ENCODE measurements around the gene RRP8. TPM values are rescaled to one million over a fixed set of nuclear protein-coding genes. Genes with fewer than 3 reads are reported as not detected.
A peak's percentile ranks its signal among the peaks of the same experiment; 100 is the strongest.

Gene RRP8
- total and polyA plus RNA-seq, 2 of the 8 experiments (the other 6 are each of a cell fraction or from before 2014, with no cell fraction given), result 4.2 to 14.9 TPM

GRCh38 chr11:6604790-6605189 lies 1.4 kb upstream of the RRP8 start:
- peaks cover 0 to 5% of the 10 kb centered on the region in 2 experiments for H4K20me1 ChIP-seq (replicated peaks in 1 of 2; ENCODE audit: control insufficient read depth in 1 of 2, insufficient read depth in 2 of 2, low read length in 2 of 2)
- peak overlapping the region; percentile 83 to 97 for H3K4me2 ChIP-seq (ENCODE audit: insufficient read depth in 1 of 2, low read depth in 2 of 2, low read length in 2 of 2)
- POLR2A ChIA-PET (ENCODE audit: partially characterized antibody), result interaction anchor here (0.6 to 4.8 kb wide), 10 partner anchors 8 to 136 kb away, joined by 3 to 22 read pairs (median 4); partner anchors contain the start of genes MRPL17, TAF10 and TPP1
- peak overlapping the region; percentile 79 to 99 (median 93) for H3K4me3 ChIP-seq (ENCODE audit: extremely low read depth in 1 of 4, insufficient read depth in 2 of 4, low read depth in 3 of 4, low read length in 4 of 4)
- 85% methylated on average over 3 of the region's 3 CpGs; no CpG with 5 or more reads in 1 of the 2 experiments for WGBS, 2 experiments (ENCODE audit: extremely low coverage in 1 of 2, insufficient coverage in 1 of 2, insufficient read length in 1 of 2, insufficient replicate concordance in 2 of 2, low coverage in 1 of 2, low lambda C conversion rate in 2 of 2, missing lambda C conversion rate in 1 of 2)
- H3K36me3 ChIP-seq (ENCODE audit: control insufficient read depth in 2 of 4, insufficient read depth in 4 of 4, low read length in 3 of 4), result peaks cover 10 to 33% (median 22%) of the 10 kb centered on the region in 4 experiments
- no peaks in the 10 kb centered on the region for H3K9me3 ChIP-seq (ENCODE audit: insufficient read depth in 2 of 2, low read depth in 1 of 2, low read length in 1 of 2)
- peaks cover 5 to 21% (median 8%) of the 10 kb centered on the region in 4 experiments; a peak in 6 of 7 replicates for H3K4me1 ChIP-seq (replicated peaks in 1 of 4; ENCODE audit: control insufficient read depth in 3 of 4, insufficient read depth in 4 of 4, low read length in 3 of 4)
- no peak overlapping the region for H2BK120ac ChIP-seq (replicated peaks; ENCODE audit: low read depth, low read length)
- no peak overlapping the region for H2BK5ac ChIP-seq (ENCODE audit: low read depth, low read length)
- H3K27me3 ChIP-seq (replicated peaks in 1 of 4; ENCODE audit: control insufficient read depth in 3 of 4, extremely low read depth in 1 of 4, insufficient read depth in 3 of 4, low read length in 3 of 4), result no peaks in the 10 kb centered on the region
- H2BK15ac ChIP-seq (ENCODE audit: low read length), result no peak overlapping the region
- H3K79me1 ChIP-seq (ENCODE audit: low read depth, low read length), result peaks cover 12% of the 10 kb centered on the region
- peaks cover 16% of the 10 kb centered on the region for H3K23me2 ChIP-seq (ENCODE audit: low read depth, low read length)
- peaks cover 3 to 48% of the 10 kb centered on the region in 2 experiments for H3K79me2 ChIP-seq (ENCODE audit: control insufficient read depth in 1 of 2, insufficient read depth in 2 of 2, low read length in 2 of 2)
- no peak overlapping the region for H3K23ac ChIP-seq (ENCODE audit: insufficient read length)
- no peak overlapping the region for H4K8ac ChIP-seq (ENCODE audit: extremely low read depth, insufficient read depth, low read length)
- FAIRE-seq (no peak), DNase-seq (ENCODE audit: low read depth in 1 of 2, low spot score in 2 of 2) (no peak)
- no peak overlapping the region for H4K5ac ChIP-seq (ENCODE audit: insufficient read length, low read depth, low read length)
- H3K14ac ChIP-seq (ENCODE audit: insufficient read length), result no peak overlapping the region
- H3K56ac ChIP-seq (replicated peaks; ENCODE audit: insufficient read length, low read depth, low read length), result no peak overlapping the region
- H2AFZ ChIP-seq (ENCODE audit: low read length), result no peak overlapping the region
- H3K4ac ChIP-seq (replicated peaks; ENCODE audit: insufficient read length, low read depth, low read length), result no peak overlapping the region
- H2AK5ac ChIP-seq (ENCODE audit: low read depth, low read length), result no peak overlapping the region
- H2BK20ac ChIP-seq (ENCODE audit: low read length), result no peak overlapping the region
- no peak overlapping the region; the same call in 1 of the 2 replicates for H3K18ac ChIP-seq (ENCODE audit: extremely low read depth, low read length)
- peak overlapping the region in 2 of 4 experiments; percentile 81 to 96; a peak in 4 of 7 replicates for H3K9ac ChIP-seq (replicated peaks in 1 of 4; ENCODE audit: extremely low read depth in 1 of 4, low read depth in 3 of 4, low read length in 3 of 4)
- no peak overlapping the region for H4K91ac ChIP-seq (replicated peaks; ENCODE audit: insufficient read length, low read length)
- H2BK12ac ChIP-seq (ENCODE audit: low read depth, low read length), result no peak overlapping the region
- CTCF ChIA-PET (ENCODE audit: partially characterized antibody), result interaction anchor here (0.6 to 4.1 kb wide), 9 partner anchors 8 to 345 kb away, joined by 3 to 23 read pairs (median 4); partner anchors contain the start of genes CCKBR, TAF10 and TPP1
- TF ChIP-seq GABPA (IDR thresholded peaks at IDR 0.05; ENCODE audit: borderline replicate concordance, insufficient read depth, low read length) (no peak), ATF3 (IDR thresholded peaks at IDR 0.05; ENCODE audit: insufficient read depth, low read depth, low read length) (no peak), BCL11A (IDR thresholded peaks at IDR 0.05; ENCODE audit: low read depth in 2 of 2, low read length in 2 of 2) (no peak), POLR2AphosphoS5 (IDR thresholded peaks at IDR 0.05; ENCODE audit: low read depth, low read length) (no peak), CTBP2 (IDR thresholded peaks at IDR 0.05; ENCODE audit: borderline replicate concordance, insufficient read depth, insufficient read length, low read length) (no peak), BRCA1 (IDR thresholded peaks at IDR 0.05; ENCODE audit: low read depth, low read length) (no peak), KDM5A (IDR thresholded peaks at IDR 0.05; ENCODE audit: low read length) (no peak), CREB1 (IDR thresholded peaks at IDR 0.05) (no peak), SP1 (IDR thresholded peaks at IDR 0.05; ENCODE audit: low read depth, low read length) (no peak), RAD21 (IDR thresholded peaks at IDR 0.05 in 1 of 2, conservative IDR thresholded peaks at IDR 0.05 in 1 of 2; ENCODE audit: low read depth in 2 of 2, low read length in 2 of 2) (no peak), CBX5 (IDR thresholded peaks at IDR 0.05; ENCODE audit: low read depth, low read length) (no peak), ZNF274 (IDR thresholded peaks at IDR 0.05; ENCODE audit: borderline replicate concordance, extremely low read depth, low read length) (no peak), YY1 (IDR thresholded peaks at IDR 0.05; ENCODE audit: low read depth, low read length) (no peak)
- H3K27ac ChIP-seq (ENCODE audit: low read depth, low read length), result no peak overlapping the region
